ENCODE results near the gene LHX4. TPM values are rescaled to one million over a fixed set of nuclear protein-coding genes. Genes with fewer than 3 reads are reported as not detected.

The LHX4 gene
- total RNA-seq, 4 donors from 2014 or later, result 0.08 to 1.2 (median 0.31) TPM

- H3K9me3 ChIP-seq, result no peaks in the 10 kb centered on the region
- no peak for TF ChIP-seq POLR2AphosphoS5 (IDR thresholded peaks at IDR 0.05)
- TF ChIP-seq EP300 (IDR thresholded peaks at IDR 0.05), result no peak
- TF ChIP-seq POLR2A (IDR thresholded peaks at IDR 0.05), result no peak
- TF ChIP-seq CTCF (IDR thresholded peaks at IDR 0.05), result no peak
- WGBS, result 80% methylated on average over 9 of the region's 9 CpGs
- no peak overlapping the region for H3K27ac ChIP-seq
- no peaks in the 10 kb centered on the region for H3K4me1 ChIP-seq
- H3K27me3 ChIP-seq, result no peaks in the 10 kb centered on the region
- DNase-seq (ENCODE audit: low spot score in 2 of 2), result no peak
- H3K4me3 ChIP-seq, result no peak overlapping the region
- peaks cover 27% of the 10 kb centered on the region for H3K36me3 ChIP-seq
Measured at GRCh38 chr1:180278596-180279395, 48.7 kb downstream of the LHX4 start.

GRCh38 chr1:180279651-180280050, 49.6 kb downstream of the LHX4 start:
- Histone ChIP-seq H3K4me3 (no peak overlapping the region), H3K27me3 (no peaks in the 10 kb centered on the region), H3K36me3 (peaks cover 26% of the 10 kb centered on the region), H3K27ac (no peak overlapping the region), H3K9me3 (no peaks in the 10 kb centered on the region), H3K4me1 (no peaks in the 10 kb centered on the region)
- 82% methylated on average over 1 of the region's 1 CpG for WGBS
- TF ChIP-seq POLR2AphosphoS5 (IDR thresholded peaks at IDR 0.05) (no peak), CTCF (IDR thresholded peaks at IDR 0.05) (no peak), POLR2A (IDR thresholded peaks at IDR 0.05) (no peak), EP300 (IDR thresholded peaks at IDR 0.05) (no peak)
- DNase-seq (ENCODE audit: low spot score in 2 of 2), result no peak

GRCh38 chr1:180280617-180281016, 50.6 kb downstream of the LHX4 start:
- H3K4me3 ChIP-seq, result no peak overlapping the region
- no peak for DNase-seq (ENCODE audit: low spot score in 2 of 2)
- no peaks in the 10 kb centered on the region for H3K4me1 ChIP-seq
- H3K36me3 ChIP-seq, result peaks cover 23% of the 10 kb centered on the region
- WGBS, result 100% methylated on average over 2 of the region's 2 CpGs
- no peak overlapping the region for H3K27ac ChIP-seq
- no peaks in the 10 kb centered on the region for H3K27me3 ChIP-seq
- TF ChIP-seq POLR2A (IDR thresholded peaks at IDR 0.05), result no peak
- TF ChIP-seq CTCF (IDR thresholded peaks at IDR 0.05), result no peak
- no peak for TF ChIP-seq POLR2AphosphoS5 (IDR thresholded peaks at IDR 0.05)
- no peak for TF ChIP-seq EP300 (IDR thresholded peaks at IDR 0.05)
- no peaks in the 10 kb centered on the region for H3K9me3 ChIP-seq

GRCh38 chr1:180281490-180281889, 51.4 kb downstream of the LHX4 start:
- Histone ChIP-seq H3K27ac (no peak overlapping the region), H3K4me3 (no peak overlapping the region), H3K4me1 (no peaks in the 10 kb centered on the region), H3K27me3 (no peaks in the 10 kb centered on the region), H3K9me3 (no peaks in the 10 kb centered on the region), H3K36me3 (peaks cover 24% of the 10 kb centered on the region)
- TF ChIP-seq POLR2AphosphoS5 (IDR thresholded peaks at IDR 0.05) (no peak), POLR2A (IDR thresholded peaks at IDR 0.05) (no peak), EP300 (IDR thresholded peaks at IDR 0.05) (no peak), CTCF (IDR thresholded peaks at IDR 0.05) (no peak)
- 100% methylated on average over 1 of the region's 1 CpG for whole genome bisulfite sequencing
- no peak for DNase-seq (ENCODE audit: low spot score in 2 of 2)

GRCh38 chr1:180282401-180283044, 52.5 kb downstream of the LHX4 start:
- Histone ChIP-seq H3K4me1 (no peaks in the 10 kb centered on the region), H3K36me3 (peaks cover 28% of the 10 kb centered on the region), H3K27ac (no peak overlapping the region), H3K9me3 (no peaks in the 10 kb centered on the region), H3K4me3 (no peak overlapping the region), H3K27me3 (no peaks in the 10 kb centered on the region)
- TF ChIP-seq CTCF (IDR thresholded peaks at IDR 0.05) (no peak), POLR2AphosphoS5 (IDR thresholded peaks at IDR 0.05) (no peak), EP300 (IDR thresholded peaks at IDR 0.05) (no peak), POLR2A (IDR thresholded peaks at IDR 0.05) (no peak)
- WGBS, result 79% methylated on average over 5 of the region's 5 CpGs
- DNase-seq (ENCODE audit: low spot score in 2 of 2), result no peak

Data from suprapubic skin (tissue), 4 donors.